SK-N-SH (cell line): Measurements from ENCODE around the gene HS3ST5. TPM values are rescaled to one million over a fixed set of nuclear protein-coding genes. Genes with fewer than 3 reads are reported as not detected.

Experiments used
- CTCF ChIA-PET: fragments of 300-600, 350-600 bp; formaldehyde crosslinking; extraction: SDS; loops from one replicate; lab custom pipeline; 2021; lab: Yijun Ruan, JAX
- POLR2A ChIA-PET: fragments of 350-600 bp; sonication (Branson Sonifier 250); formaldehyde crosslinking; extraction: SDS; loops from one replicate; lab custom pipeline; 2020; ENCODE audit warnings: antibody characterized with exemption, inconsistent platforms; lab: Yijun Ruan, JAX
- DNase-seq: peaks from one replicate; pipeline ENCODE4 v3.0.0; 2012
- H2AFZ ChIP-seq: fragments of 200-600 bp; sonication (generic); 2 replicates; pipeline ENCODE4 v1.8.1; 2016; ENCODE audit warnings: antibody characterized with exemption, mild to moderate bottlenecking, low read depth
- H3F3A ChIP-seq: fragments of 200-600 bp; sonication (generic); replicated peaks from 2 replicates; pipeline ENCODE3; 2016; ENCODE audit warnings: antibody characterized with exemption, mild to moderate bottlenecking; ENCODE audit not compliant: insufficient read depth
- H3K27ac ChIP-seq, 2 experiments: fragments of 200-500 bp in 1 of 2; fragments of 200-600 bp in 1 of 2; sonication (Bioruptor generic) in 1 of 2; sonication (generic), shearing (Covaris generic) in 1 of 2; 2 replicates each; pipeline versions ENCODE4 v1.5.1 to v1.6.1; 2014 to 2016; ENCODE audit warnings: low read depth in 2 of 2, inconsistent platforms in 1 of 2, low read length in 1 of 2, mild to moderate bottlenecking in 1 of 2, mixed read lengths in 1 of 2
- H3K27me3 ChIP-seq: fragments of 200-600 bp; sonication (generic), shearing (Covaris generic); 2 replicates; pipeline ENCODE4 v1.6.1; 2016; ENCODE audit warnings: mixed run types; ENCODE audit not compliant: insufficient read depth
- H3K36me3 ChIP-seq, 2 experiments: fragments of 200-500 bp in 1 of 2; fragments of 200-600 bp in 1 of 2; sonication (Bioruptor generic) in 1 of 2; sonication (generic) in 1 of 2; replicated peaks in 1 of 2; 2 replicates each; pipeline versions ENCODE3 to v1.5.1; 2014 to 2016; ENCODE audit warnings: low read length in 1 of 2, mild to moderate bottlenecking in 1 of 2; ENCODE audit not compliant: insufficient read depth in 2 of 2, control insufficient read depth in 1 of 2
- H3K4me1 ChIP-seq, 2 experiments: fragments of 200-500 bp in 1 of 2; fragments of 200-600 bp in 1 of 2; sonication (Bioruptor generic) in 1 of 2; sonication (generic), shearing (Covaris generic) in 1 of 2; 2 replicates each; pipeline versions ENCODE4 v1.5.1 to v1.6.1; 2014 to 2016; ENCODE audit warnings: low read depth in 1 of 2, low read length in 1 of 2, mixed run types in 1 of 2; ENCODE audit not compliant: insufficient read depth in 2 of 2, control insufficient read depth in 1 of 2
- H3K4me2 ChIP-seq: fragments of 200-600 bp; sonication (generic), shearing (Covaris generic); 2 replicates; pipeline ENCODE4 v1.6.1; 2017; ENCODE audit warnings: mixed run types
- H3K4me3 ChIP-seq, 2 experiments: fragments of 200-500 bp in 1 of 2; fragments of 200-600 bp in 1 of 2; sonication (Bioruptor generic) in 1 of 2; sonication (generic), shearing (Covaris generic) in 1 of 2; 2 replicates each; pipeline versions ENCODE4 v1.5.1 to v1.8.1; 2014 to 2016; ENCODE audit warnings: low read depth in 2 of 2, inconsistent platforms in 1 of 2, low read length in 1 of 2, mild to moderate bottlenecking in 1 of 2, mixed read lengths in 1 of 2, moderate library complexity in 1 of 2
- H3K79me2 ChIP-seq: fragments of 200-600 bp; sonication (generic); 2 replicates; pipeline ENCODE4 v1.8.1; 2017; ENCODE audit warnings: mild to moderate bottlenecking; ENCODE audit not compliant: insufficient read depth
- H3K9ac ChIP-seq: fragments of 200-600 bp; sonication (generic); 2 replicates; pipeline ENCODE4 v1.6.1; 2017; ENCODE audit warnings: mixed run types
- H3K9me2 ChIP-seq: fragments of 200-600 bp; sonication (generic); 2 replicates; pipeline ENCODE4 v1.6.1; 2017; ENCODE audit warnings: mixed run types
- H3K9me3 ChIP-seq: fragments of 200-600 bp; sonication (generic); 2 replicates; pipeline ENCODE4 v1.6.1; 2017; ENCODE audit warnings: mixed run types, mild to moderate bottlenecking, moderate library complexity
- H4K20me1 ChIP-seq: fragments of 200-600 bp; sonication (generic); 2 replicates; pipeline ENCODE4 v1.6.1; 2017; ENCODE audit warnings: mild to moderate bottlenecking, mixed run types; ENCODE audit not compliant: insufficient read depth
- CHD2 ChIP-seq: fragments of 150-350 bp; IDR thresholded peaks from 2 replicates; pipeline ENCODE4 v1.6.1; 2018; ENCODE audit warnings: low read length; ENCODE audit not compliant: partially characterized antibody
- FOSL2 ChIP-seq: IDR thresholded peaks from 2 replicates; pipeline ENCODE4 v1.4.0; 2012; ENCODE audit warnings: low read depth, mild to moderate bottlenecking, moderate library complexity, borderline replicate concordance
- GABPA ChIP-seq: IDR thresholded peaks from 2 replicates; pipeline ENCODE4 v1.4.0; 2012; ENCODE audit warnings: low read depth, mild to moderate bottlenecking
- MAX ChIP-seq: IDR thresholded peaks from 2 replicates; pipeline ENCODE4 v1.4.0; 2012; ENCODE audit warnings: low read depth
- MXI1 ChIP-seq: IDR thresholded peaks from 2 replicates; pipeline ENCODE4 v1.6.1; 2012; ENCODE audit warnings: mild to moderate bottlenecking, low read depth, low read length, improper control_type of control experiment
- NRF1 ChIP-seq: IDR thresholded peaks from 2 replicates; pipeline ENCODE4 v1.6.1; 2012; ENCODE audit warnings: low read depth, mild to moderate bottlenecking, low read length
- RAD21 ChIP-seq: IDR thresholded peaks from 2 replicates; pipeline ENCODE4 v1.6.1; 2012; ENCODE audit warnings: mild to moderate bottlenecking, low read length
- RFX5 ChIP-seq: IDR thresholded peaks from 2 replicates; pipeline ENCODE4 v1.6.1; 2012; ENCODE audit warnings: mild to moderate bottlenecking, improper control_type of control experiment, low read length
- RXRA ChIP-seq: IDR thresholded peaks from 2 replicates; pipeline ENCODE4 v1.4.0; 2012; ENCODE audit warnings: low read depth, mild to moderate bottlenecking, borderline replicate concordance
- TAF1 ChIP-seq: IDR thresholded peaks from 2 replicates; pipeline ENCODE4 v1.6.1; 2012; ENCODE audit warnings: low read depth, mild to moderate bottlenecking, low read length, moderate library complexity, borderline replicate concordance
- TEAD4 ChIP-seq: IDR thresholded peaks from 2 replicates; pipeline ENCODE4 v1.4.0; 2012; ENCODE audit warnings: mild to moderate bottlenecking, borderline replicate concordance; ENCODE audit not compliant: insufficient read depth
- YY1 ChIP-seq: IDR thresholded peaks from 2 replicates; pipeline ENCODE4 v1.4.0; 2012; ENCODE audit warnings: low read depth, mild to moderate bottlenecking
- polyA plus RNA-seq, 3 experiments: library from polyadenylated mRNA; depleted of rRNA; stranded (reverse); fragments of >200 nt; gene quantifications; 2 replicates each; pipeline ENCODE4 v1.2.3, GENCODE V29; 2012
- TF ChIP-seq, protein P1 (sequence below): IDR thresholded peaks from 2 replicates; pipeline ENCODE4 v1.4.0; 2012; ENCODE audit warnings: low read depth, borderline replicate concordance
- TF ChIP-seq, protein P2 (sequence below): fragments of 150-350 bp; IDR thresholded peaks from 2 replicates; pipeline ENCODE4 v1.6.1; 2016; ENCODE audit warnings: mild to moderate bottlenecking, low read depth, low read length
- TF ChIP-seq, protein P3 (sequence below): IDR thresholded peaks from 2 replicates; pipeline ENCODE4 v1.6.1; 2012; ENCODE audit warnings: mild to moderate bottlenecking, low read depth, low read length, moderate library complexity

Gene HS3ST5
- polyA plus RNA-seq, 1 of the 3 experiments (the other 2 are of a cell fraction): 0.02 TPM

GRCh38 chr6:114271405-114271804 is 71.4 kb downstream of the HS3ST5 start:
- Histone ChIP-seq H3K4me3 (no peak overlapping the region), H3K9ac (no peak overlapping the region), H3K4me1 (peaks cover 0 to 3% of the 10 kb centered on the region in 2 experiments; a peak in 2 of 4 replicates), H3K9me2 (no peaks in the 10 kb centered on the region), H3K79me2 (no peaks in the 10 kb centered on the region), H3F3A (no peaks in the 10 kb centered on the region), H2AFZ (no peak overlapping the region), H3K27me3 (no peaks in the 10 kb centered on the region), H4K20me1 (no peaks in the 10 kb centered on the region), H3K9me3 (no peaks in the 10 kb centered on the region), H3K36me3 (no peaks in the 10 kb centered on the region), H3K27ac (no peak overlapping the region; a peak in 1 of 4 replicates), H3K4me2 (no peak overlapping the region)
- no peak for DNase-seq
- ChIA-PET POLR2A (no interaction called here), CTCF (interaction anchor here (0.6 to 0.7 kb wide), 2 partner anchors 10 to 26 kb away, joined by 3 read pairs; no protein-coding TSS in a partner anchor)
- TF ChIP-seq FOSL2 (no peak), CHD2 (no peak), NRF1 (no peak), TAF1 (no peak), GABPA (no peak), TEAD4 (no peak), RFX5 (no peak), MXI1 (no peak), YY1 (no peak), RXRA (no peak), RAD21 (no peak), MAX (no peak)
- TF ChIP-seq, protein P1, sequence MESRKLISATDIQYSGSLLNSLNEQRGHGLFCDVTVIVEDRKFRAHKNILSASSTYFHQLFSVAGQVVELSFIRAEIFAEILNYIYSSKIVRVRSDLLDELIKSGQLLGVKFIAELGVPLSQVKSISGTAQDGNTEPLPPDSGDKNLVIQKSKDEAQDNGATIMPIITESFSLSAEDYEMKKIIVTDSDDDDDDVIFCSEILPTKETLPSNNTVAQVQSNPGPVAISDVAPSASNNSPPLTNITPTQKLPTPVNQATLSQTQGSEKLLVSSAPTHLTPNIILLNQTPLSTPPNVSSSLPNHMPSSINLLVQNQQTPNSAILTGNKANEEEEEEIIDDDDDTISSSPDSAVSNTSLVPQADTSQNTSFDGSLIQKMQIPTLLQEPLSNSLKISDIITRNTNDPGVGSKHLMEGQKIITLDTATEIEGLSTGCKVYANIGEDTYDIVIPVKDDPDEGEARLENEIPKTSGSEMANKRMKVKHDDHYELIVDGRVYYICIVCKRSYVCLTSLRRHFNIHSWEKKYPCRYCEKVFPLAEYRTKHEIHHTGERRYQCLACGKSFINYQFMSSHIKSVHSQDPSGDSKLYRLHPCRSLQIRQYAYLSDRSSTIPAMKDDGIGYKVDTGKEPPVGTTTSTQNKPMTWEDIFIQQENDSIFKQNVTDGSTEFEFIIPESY: no peak
- TF ChIP-seq, protein P2, sequence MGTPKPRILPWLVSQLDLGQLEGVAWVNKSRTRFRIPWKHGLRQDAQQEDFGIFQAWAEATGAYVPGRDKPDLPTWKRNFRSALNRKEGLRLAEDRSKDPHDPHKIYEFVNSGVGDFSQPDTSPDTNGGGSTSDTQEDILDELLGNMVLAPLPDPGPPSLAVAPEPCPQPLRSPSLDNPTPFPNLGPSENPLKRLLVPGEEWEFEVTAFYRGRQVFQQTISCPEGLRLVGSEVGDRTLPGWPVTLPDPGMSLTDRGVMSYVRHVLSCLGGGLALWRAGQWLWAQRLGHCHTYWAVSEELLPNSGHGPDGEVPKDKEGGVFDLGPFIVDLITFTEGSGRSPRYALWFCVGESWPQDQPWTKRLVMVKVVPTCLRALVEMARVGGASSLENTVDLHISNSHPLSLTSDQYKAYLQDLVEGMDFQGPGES: no peak
- TF ChIP-seq, protein P3, sequence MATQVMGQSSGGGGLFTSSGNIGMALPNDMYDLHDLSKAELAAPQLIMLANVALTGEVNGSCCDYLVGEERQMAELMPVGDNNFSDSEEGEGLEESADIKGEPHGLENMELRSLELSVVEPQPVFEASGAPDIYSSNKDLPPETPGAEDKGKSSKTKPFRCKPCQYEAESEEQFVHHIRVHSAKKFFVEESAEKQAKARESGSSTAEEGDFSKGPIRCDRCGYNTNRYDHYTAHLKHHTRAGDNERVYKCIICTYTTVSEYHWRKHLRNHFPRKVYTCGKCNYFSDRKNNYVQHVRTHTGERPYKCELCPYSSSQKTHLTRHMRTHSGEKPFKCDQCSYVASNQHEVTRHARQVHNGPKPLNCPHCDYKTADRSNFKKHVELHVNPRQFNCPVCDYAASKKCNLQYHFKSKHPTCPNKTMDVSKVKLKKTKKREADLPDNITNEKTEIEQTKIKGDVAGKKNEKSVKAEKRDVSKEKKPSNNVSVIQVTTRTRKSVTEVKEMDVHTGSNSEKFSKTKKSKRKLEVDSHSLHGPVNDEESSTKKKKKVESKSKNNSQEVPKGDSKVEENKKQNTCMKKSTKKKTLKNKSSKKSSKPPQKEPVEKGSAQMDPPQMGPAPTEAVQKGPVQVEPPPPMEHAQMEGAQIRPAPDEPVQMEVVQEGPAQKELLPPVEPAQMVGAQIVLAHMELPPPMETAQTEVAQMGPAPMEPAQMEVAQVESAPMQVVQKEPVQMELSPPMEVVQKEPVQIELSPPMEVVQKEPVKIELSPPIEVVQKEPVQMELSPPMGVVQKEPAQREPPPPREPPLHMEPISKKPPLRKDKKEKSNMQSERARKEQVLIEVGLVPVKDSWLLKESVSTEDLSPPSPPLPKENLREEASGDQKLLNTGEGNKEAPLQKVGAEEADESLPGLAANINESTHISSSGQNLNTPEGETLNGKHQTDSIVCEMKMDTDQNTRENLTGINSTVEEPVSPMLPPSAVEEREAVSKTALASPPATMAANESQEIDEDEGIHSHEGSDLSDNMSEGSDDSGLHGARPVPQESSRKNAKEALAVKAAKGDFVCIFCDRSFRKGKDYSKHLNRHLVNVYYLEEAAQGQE: no peak
